CD4-positive, alpha-beta T cell treated with Interleukin-6 at 100 ng/mL for 8 hours (primary cell): ENCODE measurements around the gene NELFB.
"Not testable (repeated sequence)": the region's sequence is repeated elsewhere in the genome, so short reads cannot be mapped to it uniquely, and the experiment has no call there.

ENCODE experiments used
- DNase-seq: peaks from one replicate; pipeline ENCODE4 v3.0.0-alpha.2; 2020; ENCODE audit warnings: mixed read lengths, low spot score

Gene NELFB

DNA sequence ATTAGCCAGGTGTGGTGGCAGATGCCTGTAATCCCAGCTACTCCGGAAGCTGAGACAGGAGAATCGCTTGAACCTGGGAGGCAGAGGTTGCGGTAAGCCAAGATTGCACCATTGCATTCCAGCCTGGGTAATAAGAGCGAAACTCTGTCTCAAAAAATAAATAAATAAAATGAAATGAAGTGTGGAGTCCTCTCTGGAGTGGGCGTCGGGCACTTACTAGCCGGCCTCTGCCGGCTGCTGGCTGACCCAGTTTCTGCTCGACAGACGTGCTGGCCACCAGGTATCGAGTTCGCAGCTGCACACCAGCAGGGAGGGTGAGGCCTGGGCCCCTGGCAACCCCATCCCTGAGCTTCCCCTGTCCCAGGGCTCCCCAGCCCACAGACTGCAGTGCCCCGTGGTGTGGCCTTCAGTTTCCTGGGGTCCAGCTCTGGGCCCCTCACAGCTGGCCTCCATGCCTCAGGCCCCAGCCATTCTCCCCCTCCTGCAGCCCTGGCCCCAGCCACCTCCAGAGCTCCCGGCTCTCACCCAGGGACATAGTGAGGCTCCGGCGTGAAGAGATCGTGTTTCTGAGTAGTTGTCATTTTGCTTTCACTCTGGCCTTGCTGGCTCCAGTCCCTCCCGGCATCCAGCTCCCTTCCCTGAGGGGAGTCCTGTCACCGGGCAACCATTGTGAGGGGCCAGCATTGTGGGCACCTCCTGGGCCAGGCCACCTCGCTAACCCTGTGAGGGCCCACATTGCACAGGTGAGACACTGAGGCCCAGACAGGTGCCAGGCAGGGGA, 7.8 kb upstream of the NELFB start:
- no peak for DNase-seq

DNA sequence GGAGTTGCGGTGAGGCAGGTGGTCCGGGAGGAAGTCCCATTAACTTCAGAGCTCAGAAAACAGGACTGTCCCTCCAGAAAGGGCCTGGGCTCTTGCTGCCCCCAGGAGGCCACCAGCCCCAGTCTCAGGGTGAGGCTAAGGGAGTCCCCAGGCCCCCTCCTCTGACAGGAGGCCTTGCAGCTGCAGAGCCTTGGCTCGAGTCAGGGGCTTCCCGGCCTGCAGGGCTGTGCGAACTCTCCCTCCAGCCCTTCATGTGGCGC, 7.3 kb upstream of the NELFB start:
- no peak for DNase-seq

DNA sequence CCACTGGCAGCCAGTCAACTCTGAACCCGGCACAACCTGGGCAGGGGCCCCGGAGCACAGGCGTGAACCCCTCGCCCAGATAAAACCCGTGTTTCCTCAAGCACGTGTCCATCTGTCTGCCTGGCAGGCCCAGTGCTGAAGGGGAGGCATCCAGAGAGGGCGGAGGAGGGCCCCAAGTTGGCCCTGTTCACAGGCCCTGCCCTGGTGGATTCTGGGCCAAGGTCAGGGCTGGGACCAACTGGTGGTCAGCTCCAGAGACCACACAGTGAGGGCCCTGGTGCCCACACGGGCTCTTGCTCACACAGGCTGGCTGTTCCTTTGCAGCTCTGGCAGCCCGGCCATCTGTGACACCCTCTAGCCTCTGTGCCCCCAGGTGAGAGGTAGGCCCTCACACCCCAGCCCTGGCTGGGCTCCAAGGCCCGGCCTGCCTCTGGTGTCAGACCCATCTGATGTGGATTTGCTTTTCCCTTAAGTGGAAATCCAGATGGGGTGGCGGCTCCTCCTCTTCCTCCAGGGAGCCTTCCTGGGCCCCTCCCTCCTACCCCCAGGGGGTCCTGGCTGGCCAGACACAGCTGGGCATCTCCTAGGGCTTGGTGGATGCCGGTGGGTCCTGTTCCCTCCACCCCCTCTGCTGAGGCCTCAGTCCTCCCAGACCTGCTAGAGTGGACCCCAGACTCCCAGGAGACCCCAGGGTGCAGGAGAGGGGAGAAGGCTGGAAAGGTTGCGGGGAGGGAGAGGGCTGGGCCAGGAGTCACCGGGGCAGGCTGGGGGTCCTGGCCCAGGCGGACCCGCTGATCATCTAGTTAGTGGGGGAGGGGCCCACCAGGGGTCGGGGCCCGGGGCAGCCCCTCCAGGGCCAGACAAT, 4.6 kb upstream of the NELFB start:
- no peak for DNase-seq

DNA sequence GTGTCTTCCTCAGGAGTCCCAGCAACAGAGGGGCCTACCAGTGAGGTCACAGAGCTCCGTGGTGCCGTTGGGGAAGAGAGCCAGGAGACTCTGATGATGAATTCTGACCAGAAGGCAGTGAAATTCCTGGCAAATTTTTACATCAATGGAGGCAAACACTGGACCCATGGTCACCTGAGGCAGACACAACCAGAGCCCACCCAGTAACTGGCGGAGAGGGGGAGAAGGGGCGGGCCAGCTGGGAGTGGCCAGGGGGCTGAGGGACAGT, 4.0 kb upstream of the NELFB start, which contains the start of gene STPG3:
Gene STPG3 (plus strand): TSS at position 93 of the 268 bp plus-strand sequence. CDS start 1 bp downstream, at position 94.
- DNase-seq, result no peak

DNA sequence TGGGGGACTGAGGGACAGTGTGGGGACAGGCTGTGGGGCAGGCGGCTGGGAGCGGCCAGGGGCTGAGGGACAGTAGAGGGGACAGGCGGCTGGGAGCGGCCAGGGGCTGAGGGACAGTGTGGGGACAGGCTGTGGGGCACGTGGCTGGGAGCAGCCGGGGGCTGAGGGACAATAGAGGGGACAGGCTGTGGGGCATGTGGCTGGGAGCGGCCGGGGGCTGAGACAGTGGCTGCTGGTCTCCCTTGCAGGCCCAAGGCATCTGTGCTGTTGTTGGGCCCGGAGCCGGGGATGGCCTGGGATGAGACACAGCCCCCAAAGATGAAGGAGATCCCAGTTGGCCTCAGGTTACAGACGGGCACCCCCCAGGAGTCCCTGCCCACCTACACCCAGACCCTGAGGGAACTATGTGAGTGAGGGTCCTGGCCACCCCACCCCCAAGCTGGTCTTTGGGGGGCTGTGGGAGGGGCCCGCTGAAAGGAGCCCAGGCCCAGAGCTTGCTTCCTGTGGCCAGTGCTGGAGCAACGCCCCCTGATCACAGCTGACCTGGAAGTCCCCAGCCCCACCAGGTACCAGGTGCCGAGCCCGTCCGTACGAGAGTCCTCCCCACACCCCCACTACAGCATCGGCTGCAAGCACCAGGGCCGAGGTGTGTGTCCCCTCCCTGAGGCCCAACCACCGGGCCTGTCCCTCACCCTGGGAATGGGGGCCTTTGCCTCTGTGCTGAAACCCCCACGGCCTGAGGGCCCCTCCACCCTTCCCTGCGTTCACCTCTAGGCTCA, 3.4 kb upstream of the NELFB start:
- DNase-seq, result no peak

DNA sequence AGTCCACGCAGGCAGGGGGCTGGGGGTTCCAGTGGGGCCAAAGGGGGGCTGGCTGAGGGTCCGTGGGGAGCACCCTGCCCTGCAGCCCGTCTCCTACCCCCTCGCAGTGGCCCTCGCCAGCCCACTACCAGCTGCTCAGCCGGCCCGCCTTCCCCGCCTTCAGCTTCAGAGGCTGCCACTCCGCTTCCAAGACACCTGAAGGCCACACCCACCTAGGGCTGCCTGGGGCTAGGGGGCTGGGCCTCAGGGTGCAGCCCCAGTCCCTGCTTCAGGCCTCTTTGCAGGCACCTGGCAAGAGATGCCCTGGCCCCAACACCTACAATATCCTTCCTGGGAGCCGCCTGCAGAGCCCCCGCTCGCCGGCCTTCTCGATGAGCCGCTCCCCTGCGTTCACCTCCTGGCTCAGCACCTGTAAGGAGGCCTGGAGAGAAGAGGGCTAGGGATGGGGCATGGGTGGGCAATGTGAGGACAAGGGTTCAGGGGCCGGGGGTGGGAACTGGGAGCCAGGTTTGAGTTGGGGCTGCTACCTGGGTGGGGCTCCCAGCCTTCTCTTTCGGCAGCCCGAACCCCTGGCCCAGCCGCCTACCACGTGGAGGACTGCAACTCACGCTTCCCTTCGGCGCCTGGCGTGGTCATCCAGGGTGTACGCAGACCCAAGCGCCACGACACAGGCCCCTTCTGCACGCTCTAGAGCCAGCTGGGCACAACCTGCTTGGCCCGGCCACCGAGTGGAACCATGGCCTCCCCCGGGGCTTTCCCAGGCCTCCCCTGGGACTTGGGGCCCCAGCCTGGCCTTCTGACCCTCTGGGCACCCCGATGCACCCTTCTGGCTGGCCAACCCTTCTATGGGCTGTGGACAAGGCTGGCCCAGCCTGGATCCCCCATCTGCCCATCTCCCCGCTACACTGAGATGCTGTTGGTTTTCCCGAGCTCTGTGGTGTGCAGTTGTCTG, 2.3 kb upstream of the NELFB start:
- DNase-seq, result no peak

DNA sequence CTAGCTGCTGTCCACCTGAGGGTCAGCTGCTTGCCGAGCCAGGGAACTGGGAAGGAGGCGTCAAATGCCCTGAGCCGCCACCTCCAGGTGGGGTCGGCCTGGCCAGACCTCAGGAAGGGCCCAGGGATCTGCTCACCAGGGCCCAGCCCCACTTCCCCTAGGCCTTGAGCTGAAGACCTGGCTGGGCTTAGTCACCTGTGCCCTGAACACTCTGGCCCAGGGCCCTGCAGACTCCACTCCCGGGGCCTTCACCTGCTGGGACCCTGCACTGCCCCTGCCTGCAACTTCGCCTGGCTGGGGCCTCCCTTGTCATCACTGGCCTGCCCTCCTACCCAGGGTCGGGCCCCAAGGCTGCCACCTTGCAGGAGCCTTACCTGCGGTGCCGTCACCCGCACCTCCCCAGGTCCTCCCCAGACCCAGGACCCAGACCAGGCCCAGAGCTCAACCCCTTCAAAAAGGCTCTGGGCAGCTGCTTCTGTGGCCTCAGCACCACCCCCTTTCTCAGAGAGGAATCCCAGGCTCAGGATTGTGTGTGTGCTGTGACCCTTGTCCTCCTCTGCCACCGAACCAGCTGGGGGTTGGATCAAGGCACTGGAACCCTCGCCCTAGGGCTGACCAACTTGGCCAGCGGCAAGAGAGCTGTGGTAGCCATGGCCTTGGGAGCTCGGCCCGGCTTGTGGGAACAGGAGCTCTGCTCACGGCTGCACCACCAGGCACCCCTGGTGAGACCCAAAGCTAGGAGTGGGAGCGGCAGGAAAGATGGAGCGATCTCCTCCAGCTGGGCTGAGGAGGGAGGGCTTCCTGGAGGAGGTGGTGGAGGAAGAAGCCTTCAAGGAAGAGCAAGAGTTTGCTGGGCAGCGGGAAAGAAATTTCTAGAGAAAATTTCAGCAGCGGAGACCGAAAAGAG, 1.2 kb upstream of the NELFB start:
- DNase-seq, result no peak

DNA sequence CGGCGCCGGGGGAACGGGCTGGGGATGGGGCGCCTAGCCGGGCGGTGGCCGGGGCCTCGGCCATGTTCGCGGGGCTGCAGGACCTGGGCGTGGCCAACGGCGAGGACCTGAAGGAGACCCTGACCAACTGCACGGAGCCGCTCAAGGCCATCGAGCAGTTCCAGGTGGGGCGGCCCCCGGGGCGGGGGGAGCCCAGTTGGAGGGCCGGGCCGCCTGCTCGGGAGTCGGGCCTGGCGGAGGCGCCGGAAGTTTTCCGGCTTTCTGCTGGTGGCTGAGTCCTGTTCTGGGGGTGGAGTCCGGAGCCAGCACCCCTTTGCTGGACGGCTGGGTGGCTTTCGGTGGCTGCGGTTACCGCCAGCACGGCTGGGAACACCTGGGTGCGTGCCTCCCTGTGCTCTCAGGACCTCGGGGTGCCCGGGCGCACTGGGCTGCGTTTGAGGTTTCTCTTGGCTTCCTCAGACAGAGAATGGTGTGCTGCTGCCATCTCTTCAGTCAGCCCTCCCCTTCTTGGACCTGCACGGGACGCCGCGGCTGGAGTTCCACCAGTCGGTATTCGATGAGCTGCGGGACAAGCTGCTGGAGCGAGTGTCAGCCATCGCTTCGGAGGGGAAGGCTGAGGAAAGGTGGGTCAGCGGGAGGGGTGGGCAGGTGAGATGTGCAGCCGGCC, 454 bp downstream of the NELFB start:
- peak; percentile 29 for DNase-seq

DNA sequence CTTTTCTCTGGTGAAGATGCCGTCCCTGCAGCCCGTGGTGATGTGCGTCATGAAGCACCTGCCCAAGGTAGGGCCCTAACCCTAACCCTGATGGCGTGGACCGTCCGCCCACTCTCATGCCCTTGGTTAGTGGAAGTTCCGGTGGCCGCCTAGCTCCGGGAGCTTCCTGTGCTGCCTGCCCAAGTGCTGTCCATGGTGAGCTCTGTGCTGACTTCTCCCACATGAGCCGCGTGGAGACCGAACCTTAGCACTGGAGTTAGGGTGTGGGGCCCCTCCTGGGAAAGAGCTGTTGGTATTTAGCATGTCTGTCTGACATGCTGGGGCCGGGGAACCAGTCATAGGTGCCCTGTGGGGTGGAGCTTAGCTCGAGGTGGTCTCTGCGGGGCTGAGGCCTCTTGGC, 1.2 kb downstream of the NELFB start:
- DNase-seq, result no peak

DNA sequence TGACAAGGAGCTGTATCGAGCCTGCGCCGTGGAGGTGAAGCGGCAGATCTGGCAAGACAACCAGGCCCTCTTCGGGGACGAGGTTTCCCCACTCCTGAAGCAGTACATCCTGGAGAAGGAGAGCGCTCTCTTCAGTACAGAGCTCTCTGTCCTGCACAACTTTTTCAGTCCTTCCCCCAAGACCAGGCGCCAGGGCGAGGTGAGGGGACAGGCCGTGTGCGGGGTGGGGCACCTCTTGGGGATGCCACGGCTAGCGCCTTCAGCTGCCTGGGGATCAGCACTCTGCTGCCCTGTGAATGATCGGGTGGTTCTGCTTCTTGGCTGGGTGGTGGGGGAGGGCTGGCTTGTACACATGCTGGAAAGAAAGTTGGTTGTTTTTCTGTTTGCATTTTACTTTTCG, 1.7 kb downstream of the NELFB start:
- no peak for DNase-seq

DNA sequence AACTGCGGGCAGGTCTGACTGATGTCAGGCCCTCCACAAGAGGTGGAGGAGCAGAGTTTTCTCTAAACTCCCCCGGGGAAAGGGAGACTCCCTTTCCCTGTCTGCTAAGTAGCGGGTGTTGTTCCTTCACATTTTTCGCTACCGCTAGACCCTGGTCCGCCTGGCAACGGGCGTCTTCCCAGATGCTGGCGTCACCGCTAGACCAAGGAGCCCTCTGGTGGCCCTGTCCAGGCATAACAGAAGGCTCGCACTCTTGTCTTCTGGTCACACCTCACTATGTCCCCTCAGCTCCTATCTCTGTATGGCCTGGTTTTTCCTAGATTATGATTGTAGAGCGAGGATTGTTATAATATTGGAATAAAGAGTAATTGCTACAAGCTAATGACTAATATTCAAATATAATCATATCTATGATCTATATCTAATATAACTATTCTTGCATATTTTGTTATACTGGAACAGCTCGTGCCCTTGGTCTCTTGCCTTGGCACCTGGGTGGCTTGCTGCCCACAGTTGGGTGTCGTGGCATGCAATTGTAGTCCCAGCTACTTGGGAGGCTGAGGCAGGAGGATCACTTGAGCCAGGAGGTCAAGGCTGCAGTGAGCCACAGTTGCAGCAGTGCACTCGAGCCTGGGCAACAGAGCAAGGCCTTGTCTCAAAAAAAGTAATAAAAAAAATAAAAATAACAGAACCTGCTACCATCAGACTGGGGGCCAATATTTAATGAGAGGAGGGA, 7.2 kb downstream of the NELFB start:
- not testable (repeated sequence) for DNase-seq

DNA sequence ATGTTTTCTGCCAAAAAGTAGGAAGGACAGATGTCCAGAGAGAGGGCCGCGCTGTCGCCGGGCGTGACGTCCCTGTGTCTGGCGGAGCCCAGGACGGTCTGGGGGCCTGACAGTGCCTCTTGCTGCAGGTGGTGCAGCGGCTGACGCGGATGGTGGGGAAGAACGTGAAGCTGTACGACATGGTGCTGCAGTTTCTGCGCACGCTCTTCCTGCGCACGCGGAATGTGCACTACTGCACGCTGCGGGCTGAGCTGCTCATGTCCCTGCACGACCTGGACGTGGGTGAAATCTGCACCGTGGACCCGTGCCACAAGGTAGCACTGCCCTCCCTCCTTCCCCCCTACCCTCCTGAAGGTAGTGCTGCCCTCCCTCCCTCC, 7.8 kb downstream of the NELFB start:
- DNase-seq, result no peak

DNA sequence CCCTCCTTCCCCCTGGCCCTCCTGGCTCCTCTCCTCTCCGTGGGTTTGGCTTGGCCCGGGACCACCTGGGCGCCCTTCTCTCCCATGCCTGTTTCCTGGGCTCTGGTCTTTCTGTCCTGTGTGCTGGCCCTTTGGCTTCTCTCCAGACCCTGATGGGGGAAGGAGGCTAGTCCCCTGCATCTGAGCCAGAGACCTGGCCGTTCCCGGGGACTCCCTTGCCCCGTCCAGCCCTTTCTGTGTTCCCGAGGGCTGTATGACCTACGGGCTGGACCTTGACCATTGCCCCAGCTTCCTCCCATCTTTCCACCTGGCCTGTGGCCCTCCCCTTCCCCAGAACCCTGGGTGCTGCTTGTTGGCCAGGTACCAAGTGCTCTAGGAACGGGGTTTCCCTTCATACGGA, 8.4 kb downstream of the NELFB start:
- DNase-seq, result no peak

DNA sequence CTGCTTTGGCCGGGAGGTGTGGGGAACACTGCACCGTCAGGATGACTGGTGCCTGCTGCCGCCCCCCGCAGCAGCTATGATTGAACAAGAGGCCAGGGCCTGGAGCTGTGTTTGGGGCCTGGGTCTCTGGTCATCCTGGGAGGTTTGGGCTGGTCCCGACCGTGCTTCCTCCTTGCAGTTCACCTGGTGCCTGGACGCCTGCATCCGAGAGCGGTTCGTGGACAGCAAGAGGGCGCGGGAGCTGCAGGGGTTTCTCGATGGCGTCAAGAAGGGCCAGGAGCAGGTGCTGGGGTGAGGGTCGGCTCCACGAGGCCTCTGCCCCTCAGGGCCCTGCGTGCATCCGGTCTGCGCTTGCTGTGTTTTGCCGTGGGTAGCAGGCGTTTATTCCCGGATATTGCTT, 8.9 kb downstream of the NELFB start:
- DNase-seq, result no peak

DNA sequence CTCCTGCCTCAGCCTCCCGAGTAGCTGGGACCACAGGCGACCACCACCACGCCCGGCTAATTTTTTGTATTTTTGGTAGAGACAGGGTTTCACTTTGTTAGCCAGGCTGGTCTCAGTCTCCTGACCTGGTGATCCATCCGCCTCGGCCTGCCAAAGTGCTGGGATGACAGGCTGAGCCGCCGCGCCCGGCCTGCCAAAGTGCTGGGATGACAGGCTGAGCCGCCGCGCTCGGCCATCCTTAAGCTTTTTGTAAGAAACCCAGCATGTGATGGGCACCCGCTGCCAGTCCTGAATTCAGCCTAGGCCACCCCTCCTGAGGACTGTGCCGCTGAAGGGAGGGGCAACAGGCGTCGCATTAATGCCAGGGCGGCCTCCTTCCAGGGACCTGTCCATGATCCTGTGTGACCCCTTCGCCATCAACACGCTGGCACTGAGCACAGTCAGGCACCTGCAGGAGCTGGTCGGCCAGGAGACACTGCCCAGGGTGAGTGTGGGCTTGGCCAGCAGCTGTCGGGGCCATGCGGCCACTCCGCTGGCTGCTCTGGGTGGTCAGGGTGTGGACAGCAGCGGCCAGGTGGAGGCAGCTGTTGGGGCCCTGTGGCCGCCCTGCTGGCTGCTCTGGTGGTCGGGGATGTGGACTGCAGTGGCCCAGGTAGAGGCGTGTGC, 10.5 kb downstream of the NELFB start:
- no peak for DNase-seq

DNA sequence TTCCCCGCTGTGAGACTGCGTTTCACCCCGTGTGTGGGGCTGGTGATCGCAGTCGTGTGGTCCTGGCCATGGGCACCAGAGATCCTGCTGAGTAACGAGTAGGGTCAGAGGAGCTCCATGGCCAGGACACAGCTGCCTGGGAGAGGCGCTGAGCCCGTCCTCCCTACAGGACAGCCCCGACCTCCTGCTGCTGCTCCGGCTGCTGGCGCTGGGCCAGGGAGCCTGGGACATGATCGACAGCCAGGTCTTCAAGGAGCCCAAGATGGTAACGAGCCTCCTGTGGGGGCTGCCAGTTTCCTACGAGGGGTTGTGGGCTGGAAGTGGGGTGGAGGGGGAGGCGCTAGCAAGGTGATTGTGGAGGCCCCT, 11.0 kb downstream of the NELFB start:
- DNase-seq, result no peak

DNA sequence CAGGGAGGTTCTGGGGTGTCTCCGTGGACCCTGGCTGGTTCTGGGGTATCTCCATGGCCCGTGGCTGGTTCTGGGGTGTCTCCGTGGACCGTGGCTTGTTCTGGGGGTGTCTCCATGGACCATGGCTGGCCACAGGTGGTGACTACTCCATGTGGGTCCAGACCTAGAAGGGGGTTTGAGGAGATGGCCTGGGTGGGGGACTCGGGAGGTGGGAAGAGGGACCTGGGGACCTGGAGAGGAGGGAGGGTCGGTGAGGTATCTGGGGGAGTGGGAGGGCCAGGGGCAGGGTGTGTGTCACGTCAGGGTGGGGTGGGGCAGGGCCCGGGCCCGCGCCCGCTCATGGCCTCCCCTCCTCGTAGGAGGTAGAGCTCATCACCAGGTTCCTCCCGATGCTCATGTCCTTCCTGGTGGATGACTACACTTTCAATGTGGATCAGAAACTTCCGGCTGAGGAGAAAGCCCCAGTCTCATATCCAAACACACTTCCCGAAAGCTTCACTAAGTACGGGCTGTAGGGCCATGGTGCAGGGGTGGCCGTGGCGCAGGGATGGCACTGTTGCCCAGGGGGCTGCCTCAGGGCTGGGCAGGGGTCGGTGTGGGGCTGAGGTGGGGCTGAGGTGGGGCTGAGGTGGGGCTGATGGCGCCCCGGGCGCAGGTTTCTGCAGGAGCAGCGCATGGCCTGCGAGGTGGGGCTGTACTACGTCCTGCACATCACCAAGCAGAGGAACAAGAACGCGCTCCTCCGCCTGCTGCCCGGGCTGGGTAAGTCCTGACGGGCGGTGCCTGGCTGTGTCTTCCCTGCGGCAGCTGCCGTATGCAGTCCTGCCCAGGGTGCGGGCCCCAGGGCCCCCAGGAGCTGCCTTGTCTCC, 11.7 kb downstream of the NELFB start:
- no peak for DNase-seq

DNA sequence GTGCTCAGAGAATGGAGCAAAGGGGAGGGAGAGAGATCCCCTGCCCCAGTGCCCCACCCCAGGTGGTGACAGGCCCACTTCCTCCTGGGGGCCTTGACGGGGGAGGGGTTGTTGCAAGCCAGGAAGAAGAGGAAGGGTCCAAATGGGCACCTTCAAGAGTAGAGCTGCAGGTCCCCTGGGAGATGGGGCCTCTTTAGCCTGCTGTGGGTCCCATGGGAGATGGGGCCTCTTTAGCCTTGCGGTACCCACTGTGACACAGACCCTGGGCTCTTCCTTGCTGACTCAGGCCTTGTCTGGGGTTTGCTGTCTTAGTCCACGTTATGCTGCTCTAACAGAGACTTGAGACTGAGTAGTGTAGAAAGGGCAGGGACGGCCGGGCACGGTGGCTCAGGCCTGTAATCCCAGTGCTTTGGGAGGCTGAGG, 12.8 kb downstream of the NELFB start:
- no peak for DNase-seq
